UCSD-AML1 (cell line): ENCODE measurements around the gene STK32C.

Source experiments
- DNase-seq: peaks from one replicate; lab custom pipeline; 2025; ENCODE audit not compliant: unreplicated experiment; lab: John Stamatoyannopoulos, UW

STK32C gene

DNA sequence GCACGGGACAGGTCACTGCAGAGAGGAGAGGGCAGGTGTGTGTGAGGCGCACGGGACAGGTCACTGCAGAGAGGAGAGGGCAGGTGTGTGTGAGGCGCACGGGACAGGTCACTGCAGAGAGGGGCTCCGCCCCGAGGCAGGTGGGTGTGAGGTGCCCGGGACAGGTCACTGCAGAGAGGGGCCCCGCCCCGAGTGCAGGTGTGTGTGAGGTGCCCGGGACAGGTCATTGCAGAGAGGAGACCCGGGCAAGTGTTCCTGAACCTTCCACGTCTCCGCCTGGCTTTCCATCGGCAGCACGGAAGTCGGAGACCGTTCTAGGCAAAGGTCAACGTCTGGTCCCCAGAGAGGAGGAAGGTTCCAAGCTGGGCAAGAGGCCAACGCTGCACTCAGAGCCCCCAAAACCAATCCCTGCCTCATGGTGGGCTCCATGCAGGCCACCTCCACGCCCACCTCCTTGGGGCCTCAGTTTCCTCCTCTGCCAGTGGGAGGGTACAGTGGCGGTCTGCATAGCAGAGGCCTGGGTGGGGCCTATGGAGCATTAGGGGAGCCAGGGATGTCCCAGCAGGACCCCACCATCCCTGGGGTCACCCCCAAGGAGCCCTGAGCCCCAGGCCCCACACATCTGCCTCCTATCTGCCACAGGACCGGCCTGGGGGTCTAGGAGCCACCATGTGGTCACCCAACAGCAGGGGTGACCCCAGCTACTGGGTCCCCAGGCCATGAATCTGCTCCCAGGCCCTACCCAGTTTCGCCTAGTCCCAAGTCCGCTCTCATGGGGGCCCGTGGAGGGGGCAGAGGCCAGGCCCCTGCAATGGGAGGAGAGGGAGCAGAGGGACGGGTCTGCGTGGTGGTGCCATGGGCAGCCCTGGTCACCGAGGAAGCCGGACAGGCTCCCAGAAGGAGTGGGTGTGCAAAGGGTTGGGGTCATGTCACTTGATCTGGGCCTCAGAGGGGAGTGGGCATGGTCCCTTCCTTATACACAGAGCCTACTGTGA lies 57.0 kb downstream of the STK32C start:
- no peak for DNase-seq

DNA sequence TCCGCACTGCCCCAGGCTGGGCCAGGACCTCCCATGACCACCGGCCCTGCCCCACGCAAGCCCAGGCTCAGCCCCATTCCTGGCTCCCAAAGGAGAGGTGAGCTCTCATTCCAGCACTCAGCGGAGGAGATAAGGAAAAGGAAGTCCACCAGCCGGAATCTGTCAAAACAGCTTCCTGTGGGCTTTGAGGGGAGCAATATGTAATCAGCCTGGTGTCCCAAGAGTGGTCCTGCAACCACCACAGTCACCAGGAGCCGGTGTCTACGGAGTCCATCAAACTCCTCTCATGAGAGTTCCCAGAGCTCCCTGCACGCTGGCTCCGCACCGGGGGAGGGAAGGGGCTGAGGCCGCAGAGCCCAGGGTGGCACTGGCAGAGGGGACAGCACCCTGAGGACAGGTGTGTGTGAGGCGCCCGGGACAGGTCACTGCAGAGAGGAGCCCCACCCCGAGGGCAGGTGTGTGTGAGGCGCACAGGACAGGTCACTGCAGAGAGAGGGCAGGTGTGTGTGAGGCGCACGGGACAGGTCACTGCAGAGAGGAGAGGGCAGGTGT lies 57.9 kb downstream of the STK32C start:
- no peak for DNase-seq

DNA sequence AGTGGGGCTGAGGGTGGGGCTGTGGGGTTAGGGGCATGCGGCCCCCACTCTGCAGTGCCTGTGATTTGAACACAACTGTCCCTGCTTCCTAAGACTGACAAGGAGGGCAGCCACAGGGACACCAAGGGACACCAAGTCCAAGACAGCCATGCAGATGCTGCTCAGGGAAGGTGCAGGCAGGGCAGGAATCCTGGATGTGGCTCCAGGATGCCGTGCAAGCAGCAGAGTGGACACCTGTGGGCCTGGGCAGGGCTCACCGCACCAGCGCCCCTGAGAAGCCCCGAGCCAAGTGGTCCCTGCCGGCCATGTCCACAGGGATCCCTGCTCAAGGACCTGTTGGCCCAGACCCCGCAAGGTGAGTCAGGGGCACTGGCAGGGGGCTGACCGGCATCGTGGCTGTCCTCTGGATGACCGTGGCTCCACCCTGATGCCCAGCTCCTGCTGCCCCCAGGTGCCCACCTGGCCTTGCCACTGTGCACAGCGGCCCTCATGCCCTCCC lies 58.5 kb downstream of the STK32C start:
- no peak for DNase-seq

DNA sequence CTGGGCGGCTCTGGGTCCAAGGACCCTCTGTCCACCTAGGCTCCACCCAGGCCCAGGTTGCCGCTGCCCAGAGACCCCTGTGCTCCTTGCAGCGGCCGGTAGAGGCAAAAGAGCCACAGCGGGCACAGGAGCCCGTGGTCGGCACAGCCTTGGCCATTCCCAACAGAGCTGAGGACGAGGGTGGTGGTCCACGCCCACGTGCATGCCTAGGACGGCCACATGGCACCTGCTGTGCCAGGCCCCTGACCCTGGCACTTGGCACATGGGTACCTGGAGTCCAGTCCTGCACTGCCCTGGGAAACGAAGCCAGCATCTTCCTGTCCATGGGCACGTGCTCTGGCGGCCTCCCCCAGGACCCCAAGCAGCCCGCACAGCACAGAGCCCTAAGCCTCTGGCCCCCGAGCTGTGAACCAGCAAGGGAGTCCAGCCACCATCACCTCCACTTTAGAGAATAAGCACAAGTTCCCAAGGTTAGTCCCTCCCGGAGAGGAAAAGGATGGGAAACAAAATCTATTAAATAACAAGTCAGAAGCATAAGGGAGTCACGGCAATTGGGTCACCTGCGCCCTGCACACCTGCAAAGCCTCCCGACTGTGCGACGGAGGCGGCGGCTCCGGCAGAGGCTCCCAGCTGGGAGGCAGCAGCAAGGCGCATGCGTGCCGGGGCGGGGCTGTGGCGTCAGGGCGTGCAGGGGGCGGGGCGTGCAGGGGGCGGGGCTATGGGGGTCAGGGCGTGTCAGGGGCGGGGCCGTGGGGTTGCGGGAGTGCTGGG lies 59.1 kb downstream of the STK32C start:
- DNase-seq, result no peak

DNA sequence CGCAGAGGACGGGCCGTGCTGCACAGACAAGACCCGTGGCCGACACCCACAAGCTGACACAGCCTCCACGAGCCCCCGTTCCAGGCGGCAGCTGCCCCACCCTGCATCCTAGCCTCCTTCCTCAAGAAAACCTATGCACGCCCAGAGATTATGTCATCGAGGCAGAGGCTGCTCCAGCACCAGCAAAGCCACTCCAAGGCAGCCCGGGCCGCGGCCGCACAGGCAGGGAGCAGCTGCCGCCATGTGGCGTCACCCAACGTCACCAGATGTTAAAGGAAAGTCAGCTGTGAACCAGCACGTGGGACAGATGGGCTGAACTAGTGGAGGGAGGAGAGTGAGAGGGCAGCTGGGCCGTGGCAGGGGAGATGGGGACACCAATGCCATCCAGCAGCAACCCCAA lies 59.8 kb downstream of the STK32C start:
- DNase-seq, result no peak

DNA sequence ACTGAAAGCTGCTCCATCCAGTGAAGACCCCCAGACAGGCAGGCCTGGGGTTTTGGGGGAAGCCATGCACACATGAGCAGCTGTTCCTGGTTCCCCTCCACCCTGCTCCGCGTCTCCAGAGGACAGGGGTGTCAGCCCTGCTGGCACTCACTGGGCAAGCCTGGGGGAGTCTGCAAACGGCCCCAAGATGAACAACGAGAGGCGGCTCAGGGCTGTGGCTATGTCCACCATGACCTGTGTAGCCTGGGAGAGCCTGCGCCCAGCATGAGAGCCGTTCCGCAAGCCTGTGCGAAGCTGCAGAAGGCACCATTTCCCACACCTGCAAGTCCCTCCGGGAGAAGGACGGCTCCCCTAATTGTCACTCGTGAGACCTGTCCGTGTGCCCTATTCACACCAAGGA lies 61.5 kb downstream of the STK32C start:
- DNase-seq, result no peak

DNA sequence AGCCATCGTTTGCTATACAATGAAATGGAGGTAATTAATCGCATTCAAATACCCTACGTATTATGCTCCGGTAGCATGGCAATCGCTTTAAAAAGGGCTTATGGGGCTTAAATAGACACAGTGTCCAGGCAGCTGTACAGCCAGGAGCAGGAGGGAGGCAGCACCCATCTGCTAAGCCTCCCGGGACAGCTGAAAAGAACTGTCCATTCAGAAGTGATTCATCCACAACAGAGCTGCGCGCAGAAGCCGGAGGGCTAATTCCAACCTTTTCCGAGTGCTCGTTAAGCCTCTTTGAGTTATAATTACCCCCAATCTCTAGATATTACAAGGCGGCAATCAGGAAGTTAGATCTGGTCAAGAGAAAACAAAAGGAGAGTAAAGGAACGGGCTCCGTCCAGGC lies 62.7 kb downstream of the STK32C start:
- DNase-seq, result no peak

DNA sequence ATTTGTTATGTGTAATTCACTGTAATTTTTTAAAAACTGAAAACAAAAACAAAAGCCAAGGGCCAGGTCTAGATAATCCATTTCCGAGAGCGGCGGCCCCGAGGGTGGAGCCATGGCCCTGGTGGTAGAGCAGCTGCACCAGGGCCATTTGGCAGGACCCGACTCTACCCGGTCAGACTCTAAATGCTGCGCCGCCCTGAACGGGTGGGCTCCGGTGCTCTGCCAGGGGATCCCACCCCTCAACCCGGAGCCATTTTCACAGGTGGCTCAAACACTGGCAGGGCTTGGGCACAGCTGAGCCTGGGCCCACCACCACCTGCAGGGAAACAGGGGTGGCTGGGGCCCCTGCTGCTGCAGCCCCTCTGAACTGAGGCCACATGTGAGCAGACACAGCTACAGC lies 64.1 kb downstream of the STK32C start:
- no peak for DNase-seq

DNA sequence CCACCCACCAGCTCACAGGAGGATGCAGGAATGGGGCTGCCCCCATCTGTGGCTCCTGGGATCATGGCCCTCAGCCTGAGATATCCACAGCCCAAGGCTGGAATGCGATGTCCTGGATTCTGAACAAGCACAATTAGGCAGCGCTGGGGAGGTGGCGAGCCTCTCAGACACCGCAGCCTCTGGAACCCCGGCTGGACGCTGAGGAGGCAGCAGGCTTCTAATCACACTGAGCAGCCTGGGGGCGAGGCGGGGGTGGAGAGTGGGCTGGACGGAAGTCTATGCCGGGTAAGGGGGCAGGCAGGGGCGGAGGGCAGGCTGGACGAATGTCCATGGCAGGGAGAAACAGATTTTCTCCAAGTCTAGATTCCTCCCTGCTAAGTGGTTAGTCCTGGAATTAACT lies 64.6 kb downstream of the STK32C start:
- no peak for DNase-seq

DNA sequence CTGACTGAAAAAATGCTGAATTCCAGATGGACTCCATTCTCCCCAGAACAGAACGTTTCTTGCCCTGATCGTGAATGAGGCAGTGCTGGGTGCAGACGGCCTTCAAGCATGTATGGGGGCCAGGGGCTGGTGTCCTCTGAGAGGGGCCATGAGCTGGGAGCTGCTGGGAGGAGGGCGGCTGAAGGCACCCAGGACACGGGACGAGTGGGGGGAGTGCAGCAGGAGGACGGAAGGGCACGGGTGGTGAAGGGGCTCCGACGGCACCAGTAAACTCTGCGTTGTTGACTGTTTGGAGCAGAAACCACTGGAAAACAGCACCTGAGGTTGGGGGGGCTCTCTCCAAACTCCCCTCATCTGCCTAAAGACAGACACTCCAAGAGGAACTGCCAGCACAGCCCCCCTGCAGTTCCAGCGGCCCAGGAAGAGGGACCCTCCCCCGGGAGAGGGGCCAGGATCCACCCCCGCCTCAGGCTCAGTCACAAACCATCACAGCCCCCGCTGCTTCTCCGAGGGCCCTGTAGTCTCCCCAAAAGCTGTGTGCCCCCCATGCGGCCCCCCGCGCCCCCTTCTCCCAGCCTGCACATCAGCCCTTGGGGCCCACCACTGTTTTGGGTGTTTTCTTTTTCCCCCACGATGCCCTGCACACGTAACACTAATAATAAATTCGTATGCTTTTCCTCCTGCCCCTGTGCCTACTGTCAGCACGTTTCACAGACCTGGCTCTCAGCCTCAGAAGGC lies 65.5 kb downstream of the STK32C start:
- no peak for DNase-seq

DNA sequence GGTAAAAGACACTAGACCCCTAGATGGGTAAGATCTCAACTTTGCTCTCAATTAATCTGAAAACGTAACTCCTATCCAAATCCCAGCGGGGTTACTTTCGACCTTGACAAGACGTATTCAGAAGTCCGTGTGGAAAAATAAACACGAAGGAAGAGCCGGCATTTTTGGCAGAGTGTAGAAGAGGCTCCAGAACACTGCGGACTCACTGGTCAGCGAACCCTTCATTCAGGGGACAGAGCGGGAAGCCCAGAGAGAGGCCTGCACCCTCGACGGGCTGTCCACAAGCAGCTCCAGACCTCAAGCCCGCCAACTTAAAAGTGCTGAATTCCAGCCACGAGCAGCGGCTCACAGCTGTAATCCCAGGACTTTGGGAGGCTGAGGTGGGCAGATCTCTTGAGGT lies 66.3 kb downstream of the STK32C start:
- no peak for DNase-seq

DNA sequence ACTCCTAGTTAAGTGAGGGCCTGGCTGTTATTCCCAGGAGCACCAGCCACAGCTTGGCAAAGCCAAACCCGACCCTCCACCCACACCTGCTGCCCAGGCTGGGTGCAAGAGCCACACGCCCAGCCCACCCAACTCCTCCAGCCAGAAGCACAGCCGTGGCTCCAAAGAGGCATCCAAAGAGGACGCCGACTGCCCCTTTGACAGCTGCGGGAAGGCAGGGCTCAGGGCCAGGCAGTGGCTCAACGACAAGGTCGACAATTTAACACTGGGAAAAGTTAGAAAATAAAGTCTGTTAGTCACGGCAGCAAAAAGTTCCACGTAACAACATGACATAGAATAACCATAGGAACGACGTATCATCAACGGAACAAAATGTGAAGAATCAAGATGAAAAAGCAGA lies 66.7 kb downstream of the STK32C start:
- no peak for DNase-seq

DNA sequence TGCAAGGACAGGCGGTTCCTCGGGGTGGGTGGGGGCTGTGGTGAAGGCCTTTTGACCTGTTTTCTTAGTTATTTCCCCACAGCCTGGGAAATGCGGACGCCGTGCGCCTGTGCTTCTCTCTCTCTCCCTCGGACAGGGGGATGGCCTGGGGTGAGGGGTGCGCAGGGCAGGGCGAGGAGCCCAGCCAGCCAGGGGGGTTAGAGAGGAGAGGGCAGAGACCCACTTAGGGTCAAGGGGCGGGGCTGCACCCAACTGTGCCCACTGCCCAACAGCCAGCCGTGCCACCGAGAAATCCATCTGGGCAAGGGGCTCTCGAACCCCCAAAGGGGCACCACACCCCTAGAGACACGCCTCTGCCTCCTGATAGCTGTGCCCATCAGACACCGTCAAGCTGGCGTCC lies 67.2 kb downstream of the STK32C start:
- no peak for DNase-seq

DNA sequence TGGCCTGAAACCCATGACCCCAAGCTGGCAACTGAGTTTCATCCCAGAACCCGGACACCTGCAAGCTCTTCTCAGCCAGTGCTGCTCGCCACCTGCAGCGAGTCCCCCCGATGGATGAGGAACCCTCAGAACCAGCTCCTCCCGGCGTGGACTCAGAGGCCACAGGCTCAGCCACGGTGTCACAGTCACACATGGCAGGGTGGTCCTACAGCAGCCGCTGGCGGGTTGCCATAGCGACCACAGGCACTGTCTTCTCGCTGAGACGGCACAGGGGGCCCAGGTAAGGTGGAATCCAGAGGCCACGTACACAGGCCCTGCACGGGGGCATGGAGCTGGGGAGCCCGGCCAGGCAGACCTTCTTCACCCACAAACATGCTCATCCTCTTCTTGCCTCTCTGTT lies 67.6 kb downstream of the STK32C start:
- DNase-seq, result no peak

DNA sequence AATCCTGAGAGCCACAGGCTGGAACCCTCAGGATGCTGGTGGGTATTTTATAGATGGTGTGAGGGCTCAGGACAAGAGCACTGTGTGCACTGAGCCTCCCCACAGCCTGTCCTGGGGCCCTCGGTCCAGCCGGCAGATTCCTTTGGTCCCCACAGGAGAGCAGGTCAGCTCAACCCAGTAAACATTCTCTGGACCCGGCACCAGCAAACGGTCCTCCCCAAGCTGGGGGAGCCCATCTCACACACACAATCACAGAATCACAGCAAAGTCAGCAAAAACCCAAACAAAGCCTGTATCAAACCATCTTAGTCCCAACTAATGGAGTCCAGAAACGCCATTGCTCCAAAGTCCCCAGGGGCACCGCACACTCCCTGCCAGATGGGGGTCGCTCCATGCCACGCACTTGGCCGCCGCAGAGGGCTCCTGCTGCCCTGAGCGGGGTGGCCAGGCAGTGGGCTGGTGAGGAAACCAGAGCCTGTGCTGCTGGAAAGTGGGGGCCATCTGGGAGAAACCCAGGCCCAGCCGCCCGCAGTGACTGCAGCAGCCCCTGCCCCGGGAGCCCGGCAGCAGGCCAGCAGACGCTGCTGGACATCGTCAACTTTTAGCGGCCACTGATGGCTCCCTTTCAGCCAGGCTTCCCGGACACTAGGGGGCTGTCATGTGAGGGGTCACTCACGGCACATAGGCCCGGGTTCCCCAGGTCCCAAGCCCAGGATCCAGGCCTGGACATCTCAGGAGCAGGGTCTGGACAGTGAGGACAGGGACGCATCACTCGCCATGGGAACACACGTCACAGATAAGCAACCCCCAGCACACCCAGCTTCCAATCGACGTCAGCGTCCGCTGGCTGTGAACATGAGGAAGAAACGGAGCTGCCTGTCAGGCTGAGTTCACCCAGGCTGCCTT lies 68.4 kb downstream of the STK32C start:
- DNase-seq, result no peak

DNA sequence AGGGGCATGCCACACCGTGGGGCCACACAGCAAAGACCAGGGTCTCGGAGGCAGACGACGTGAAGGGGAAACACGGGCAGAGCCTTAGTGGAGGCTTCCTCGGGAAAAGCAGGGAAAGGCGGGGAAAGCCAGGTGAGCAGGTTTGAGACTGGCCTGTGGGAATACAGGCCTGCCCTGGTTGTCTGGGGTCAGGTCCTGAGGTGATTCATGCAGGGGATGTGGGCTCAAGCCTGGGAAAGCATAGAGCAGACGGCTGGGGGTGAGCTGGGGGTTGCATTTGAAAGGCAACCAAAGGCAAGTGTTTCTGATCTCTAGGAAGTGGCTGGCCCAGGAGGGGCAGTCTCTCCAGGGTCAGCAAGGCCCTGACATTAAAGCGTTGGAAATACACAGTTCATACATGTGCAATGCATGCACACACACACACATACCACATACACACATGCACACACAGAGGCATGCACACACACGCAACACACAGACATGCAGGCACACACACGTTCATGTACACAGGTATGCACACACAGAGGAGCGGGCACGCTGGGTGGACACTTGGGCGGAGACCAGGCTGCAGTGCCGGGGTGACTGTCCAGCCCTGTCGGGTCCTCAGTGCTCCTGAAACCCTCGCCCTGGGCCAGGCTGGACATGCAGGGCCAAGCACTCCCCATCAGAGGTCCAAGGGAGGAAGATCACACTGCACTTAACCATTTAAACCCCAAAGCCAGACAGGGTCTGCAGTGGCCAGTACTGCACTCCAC lies 69.2 kb downstream of the STK32C start:
- DNase-seq, result no peak

DNA sequence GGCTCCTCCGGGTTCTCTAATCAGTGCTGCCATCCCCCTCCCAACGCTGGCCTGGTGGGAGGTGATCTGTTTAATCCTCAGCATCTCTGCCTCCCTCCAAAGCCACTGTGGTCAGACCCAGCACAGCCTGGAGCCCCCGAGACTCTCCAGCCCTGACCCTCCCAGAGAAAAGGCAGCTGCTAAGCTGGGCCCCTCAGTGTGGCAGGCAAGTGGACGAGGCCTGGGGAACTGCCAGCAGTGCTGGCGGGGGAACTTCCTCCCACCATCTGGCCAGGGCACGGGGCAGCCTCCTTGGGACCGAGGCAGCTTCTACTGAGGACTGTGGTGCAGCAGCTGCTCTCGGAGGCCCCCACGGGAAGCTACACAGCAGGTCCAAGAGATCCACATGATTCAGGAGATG lies 69.9 kb downstream of the STK32C start:
- DNase-seq, result no peak

DNA sequence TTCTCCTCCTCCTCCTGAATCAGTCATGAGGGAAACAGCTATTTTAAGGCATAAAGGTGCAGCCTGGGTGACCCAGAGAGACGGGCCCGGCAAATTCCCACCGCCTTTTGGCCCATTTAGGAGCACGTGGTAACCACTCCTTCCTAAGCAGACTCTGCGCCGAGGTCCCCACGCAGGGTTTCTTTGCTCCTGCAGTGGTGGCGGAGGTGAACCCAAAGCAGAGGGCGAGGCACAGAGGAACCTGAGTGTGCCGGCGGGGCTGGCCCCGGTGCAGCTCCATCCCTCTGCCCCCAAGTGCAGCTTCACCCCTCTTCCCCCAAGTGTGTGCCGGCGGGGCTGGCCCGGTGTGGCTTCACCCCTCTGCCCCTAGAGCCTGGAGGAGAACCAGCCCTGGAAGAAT lies 70.4 kb downstream of the STK32C start:
- no peak for DNase-seq

DNA sequence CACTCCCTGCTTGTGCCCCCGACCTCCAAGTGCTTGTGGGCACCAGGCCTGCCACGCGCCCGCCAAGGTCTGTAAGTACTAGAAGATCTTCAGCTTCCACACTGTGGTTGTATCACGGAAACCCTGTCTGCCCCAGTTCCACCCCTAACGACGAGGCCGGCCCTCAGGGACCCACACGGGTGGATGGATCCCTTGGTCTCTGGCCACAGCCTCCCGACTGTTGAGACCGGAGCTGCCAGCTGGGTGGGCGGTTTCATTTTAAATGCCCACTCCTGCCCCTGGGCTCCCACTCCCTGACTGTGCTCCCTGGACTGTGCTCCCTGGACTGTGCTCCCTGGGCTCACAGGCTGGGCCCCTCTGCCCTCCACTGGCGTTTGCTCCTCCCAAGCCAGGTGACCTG lies 70.9 kb downstream of the STK32C start:
- no peak for DNase-seq
